Activated CD4-positive, CD25-positive, alpha-beta regulatory T cell treated with anti-CD3 and anti-CD28 coated beads, Interleukin-2, amount 50 U/mL, for 16 hours (primary cell): ENCODE measurements around the gene ADGRD1.
"Not testable (repeated sequence)": the region's sequence is repeated elsewhere in the genome, so short reads cannot be mapped to it uniquely, and the experiment has no call there.

Experiments
- DNase-seq: peaks from one replicate; pipeline ENCODE4 v3.0.0-alpha.2; 2020; ENCODE audit warnings: low read depth, low spot score

ADGRD1 gene

GRCh38 chr12:131055596-131056233 lies 102.0 kb downstream of the ADGRD1 start:
- DNase-seq, result no peak

DNA sequence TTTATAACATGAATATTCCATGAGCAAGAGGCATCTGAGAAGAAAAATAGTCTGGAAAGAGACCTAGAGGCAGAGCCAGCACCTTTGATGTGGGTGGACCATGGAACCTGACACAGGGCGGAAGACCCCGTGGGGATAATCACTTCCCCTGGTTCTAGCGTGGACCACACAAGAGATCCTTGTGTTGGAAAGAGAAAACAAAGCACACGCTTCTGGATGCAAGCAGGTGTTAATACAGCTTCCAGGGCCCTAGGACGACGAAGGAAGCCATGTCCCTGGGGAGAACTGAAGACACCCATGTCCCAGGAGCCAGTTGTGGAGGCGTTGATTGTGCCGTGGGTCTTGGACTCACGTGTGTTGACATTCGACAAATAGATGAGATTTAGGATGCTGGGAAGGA lies 102.9 kb downstream of the ADGRD1 start:
- no peak for DNase-seq

DNA sequence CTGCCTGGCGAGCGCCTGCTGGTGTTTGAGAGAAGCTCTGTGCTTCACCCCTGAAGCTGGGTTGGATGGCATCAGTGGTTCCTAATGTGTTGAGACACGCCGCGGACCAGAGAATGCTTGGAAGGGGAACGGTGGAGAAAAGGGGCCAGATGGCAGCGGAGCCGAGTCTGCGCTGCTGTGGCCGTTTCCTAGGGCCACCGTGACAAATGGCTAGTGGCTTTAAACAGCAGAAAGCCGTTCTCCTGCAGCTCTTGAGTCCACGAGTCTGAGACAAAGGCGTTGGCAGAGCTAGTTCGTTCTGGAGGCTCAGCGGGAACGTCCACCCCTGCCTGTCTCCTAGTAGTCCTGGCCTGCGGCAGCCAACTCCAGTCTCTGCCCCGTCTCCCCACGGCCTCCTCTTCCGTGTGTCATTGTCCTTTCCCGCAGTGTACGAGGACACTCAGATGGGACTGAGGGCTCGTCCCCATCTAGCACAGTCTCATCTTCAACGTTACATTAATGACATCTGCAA lies 103.6 kb downstream of the ADGRD1 start:
- no peak for DNase-seq

DNA sequence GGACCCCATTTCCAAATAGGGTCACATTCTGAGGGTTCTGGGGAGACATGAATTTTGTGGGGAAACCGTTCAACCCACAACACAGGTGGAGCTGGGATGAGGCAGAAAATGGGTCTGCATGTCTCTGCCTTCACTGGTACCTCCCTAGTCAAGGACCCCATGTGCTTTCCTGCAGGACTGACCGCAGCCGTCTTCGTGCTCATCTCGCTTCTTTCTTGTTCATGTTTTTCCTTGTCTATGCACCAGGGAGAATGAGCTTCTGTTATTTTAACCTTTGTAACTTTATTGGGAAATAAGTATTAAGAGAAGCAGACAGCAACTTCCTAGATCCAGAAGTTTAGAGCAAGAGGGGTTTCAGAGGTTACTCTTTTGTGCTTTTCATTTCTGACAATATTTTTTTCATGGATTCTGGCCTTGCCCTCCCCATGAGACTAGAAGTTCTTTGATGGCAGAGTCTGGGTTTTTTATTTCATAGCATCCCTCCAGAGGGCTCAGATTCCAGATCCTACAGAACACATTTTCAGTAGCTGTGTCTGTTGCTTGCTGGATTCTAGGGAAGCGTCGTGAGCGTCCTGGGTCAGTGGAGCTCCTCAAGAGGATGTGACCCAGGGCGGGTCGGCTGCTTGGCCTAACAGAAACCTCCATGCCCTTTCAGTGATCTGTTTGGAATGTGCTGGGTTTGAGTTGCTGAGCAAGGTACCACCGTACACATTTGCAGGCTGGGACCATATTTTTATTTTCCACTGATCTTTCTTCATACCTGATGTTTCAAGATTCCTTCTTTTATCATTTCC lies 104.2 kb downstream of the ADGRD1 start:
- no peak for DNase-seq

DNA sequence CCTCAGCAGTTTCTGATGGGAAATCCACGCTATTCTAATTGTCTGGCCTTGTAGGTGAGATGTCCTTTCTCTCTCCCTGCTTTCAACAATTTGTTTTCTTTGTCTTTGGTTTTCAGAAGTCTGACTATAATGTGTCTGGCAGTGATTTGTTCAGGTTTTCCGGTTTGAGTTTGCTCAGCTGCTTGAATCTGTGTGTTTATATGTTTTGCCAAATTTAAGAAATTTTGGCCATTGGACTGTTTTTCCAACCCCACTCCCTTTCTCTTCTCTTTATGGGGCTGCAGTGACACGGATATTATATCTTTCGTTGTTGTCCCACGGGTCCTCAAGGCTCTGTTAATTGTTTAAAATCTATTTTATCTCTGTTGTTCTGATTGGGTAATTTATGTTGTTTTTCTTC lies 105.0 kb downstream of the ADGRD1 start:
- DNase-seq, result no peak

DNA sequence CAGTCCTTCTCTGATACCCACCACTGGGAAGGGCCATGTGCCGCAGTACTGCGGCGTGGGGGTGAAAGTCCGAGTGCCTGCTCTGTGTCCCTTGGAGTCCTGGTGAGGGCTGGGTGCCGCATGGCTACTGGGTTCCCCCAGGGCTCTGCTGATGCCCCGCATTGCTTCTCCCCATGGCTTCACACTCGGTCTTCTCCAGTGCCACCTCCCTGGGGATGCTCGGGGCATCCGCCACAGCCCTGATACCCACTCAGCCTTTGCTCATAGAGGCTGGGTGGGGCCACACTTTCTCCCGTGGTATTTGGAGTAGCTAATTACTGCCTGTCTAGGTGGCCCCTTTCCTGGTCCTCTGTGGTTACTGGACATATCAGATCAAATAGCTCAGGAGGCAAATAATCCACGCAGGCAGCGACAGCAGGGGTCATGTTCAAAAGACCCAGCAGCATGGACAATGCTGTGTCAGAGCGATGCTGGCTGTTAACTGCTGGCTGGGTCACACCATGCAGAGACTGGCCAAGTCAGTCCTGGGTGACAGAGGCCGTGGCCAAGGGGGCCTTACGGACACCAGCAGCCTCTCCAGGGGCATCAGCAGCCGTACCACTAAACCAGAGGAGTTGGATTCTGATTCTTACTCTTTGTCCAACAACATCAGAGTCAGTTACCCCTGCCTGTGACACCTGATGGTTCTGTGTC lies 106.5 kb downstream of the ADGRD1 start:
- no peak for DNase-seq

DNA sequence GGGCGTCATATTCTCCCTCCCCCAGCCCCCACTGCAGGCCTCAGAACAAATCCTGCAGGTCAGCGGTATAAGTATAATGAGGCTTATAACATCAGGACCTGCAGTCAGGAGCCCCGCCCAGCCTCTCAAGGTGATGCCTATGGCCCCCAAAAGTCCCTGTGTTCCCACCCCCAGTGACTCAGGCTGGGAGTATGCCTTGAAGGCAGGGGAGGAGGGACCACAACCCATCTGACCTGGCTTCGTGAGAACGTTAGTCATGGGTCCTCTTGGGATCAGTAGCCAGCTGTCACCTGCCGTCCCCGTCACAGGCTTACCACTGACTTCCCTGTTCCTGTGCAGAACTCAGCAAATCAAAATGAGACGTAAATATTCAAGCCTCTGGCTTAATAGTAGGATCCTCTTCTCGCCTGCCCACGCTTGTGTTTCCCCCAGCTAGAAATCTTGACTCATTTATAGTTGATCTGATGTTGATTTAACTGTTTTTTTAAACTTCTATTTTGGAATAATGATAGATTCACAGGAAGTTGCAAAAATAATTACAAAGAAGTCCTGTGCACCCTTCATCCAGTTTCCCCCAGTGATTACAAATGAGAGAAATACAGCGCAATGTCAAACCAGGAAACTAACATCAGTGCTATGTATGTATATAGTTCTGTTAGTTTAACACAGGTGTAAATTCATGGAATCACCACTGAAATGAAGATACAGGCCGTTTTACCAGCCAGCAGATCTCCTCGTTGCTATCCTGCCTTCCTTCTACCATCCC lies 107.5 kb downstream of the ADGRD1 start:
- no peak for DNase-seq

GRCh38 chr12:131063413-131063812 lies 109.7 kb downstream of the ADGRD1 start:
- DNase-seq, result no peak

DNA sequence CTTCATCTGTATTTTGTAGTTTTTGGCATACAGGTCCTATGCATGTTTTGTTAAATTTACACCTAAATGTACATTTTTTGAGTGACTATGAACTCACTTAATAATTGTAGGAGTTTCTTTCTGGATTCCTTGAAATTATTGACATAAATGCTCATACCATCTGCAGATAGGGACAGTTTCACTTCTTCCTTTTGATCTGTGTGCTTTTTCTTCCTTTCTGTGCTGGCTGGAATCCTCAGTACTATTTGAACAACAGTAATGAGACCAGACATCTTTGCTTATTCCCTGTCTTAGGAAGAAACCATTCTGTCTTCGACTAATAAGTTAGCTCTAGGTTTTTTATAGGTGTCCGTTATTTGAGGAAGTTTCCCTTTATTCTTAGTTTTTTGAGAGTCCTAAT lies 110.3 kb downstream of the ADGRD1 start:
- no peak for DNase-seq

GRCh38 chr12:131065279-131065678 lies 111.6 kb downstream of the ADGRD1 start:
- no peak for DNase-seq

- DNase-seq, result no peak
These were observed 112.1 kb downstream of the ADGRD1 start for GRCh38 chr12:131065801-131066200.

GRCh38 chr12:131066207-131066885 lies 112.6 kb downstream of the ADGRD1 start:
- no peak for DNase-seq

- DNase-seq, result no peak
These were observed 113.3 kb downstream of the ADGRD1 start for GRCh38 chr12:131066886-131067490.

GRCh38 chr12:131067981-131068851 lies 114.5 kb downstream of the ADGRD1 start:
- DNase-seq, result no peak

DNA sequence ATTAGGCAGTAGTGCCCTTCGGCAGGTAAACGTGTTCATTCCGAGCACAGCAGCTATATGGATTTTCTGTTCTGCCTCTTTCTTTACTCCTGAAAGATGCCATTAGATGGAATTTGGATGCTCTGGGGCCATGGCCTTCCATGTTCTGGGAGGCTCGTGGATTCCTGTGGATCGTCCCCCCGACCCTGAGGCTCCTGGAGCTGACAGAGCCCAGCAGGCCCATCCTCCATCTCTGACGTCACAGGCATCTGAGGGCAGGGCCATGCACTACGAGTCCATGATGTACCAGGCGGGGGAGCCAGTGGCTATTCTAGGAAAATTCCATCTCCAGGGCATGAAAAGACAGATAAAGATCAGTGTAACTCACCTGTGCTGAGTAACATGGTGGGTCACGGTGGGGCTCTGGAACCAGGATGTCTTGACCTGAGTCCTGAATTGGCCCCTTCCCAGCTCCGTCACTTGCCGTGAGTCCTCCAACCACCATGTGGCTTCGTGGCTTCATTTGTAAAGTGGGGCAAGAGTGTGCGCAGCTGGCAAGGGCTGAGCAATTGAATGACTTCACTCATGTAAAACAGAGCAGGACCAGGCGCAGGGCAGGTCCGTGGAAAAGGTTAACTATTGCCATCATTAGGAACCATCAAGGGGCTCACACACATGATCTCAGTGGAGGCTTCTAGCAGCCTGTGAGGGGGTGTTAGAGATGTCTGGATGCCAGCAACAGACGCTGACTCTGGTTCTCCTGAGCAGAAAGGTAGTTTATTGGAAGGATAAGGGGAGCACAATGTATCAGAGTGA lies 115.4 kb downstream of the ADGRD1 start:
- DNase-seq, result not testable (repeated sequence)

GRCh38 chr12:131070136-131070535 lies 116.4 kb downstream of the ADGRD1 start:
- not testable (repeated sequence) for DNase-seq

GRCh38 chr12:131070668-131071067 lies 117.0 kb downstream of the ADGRD1 start:
- not testable (repeated sequence) for DNase-seq

- DNase-seq, result not testable (repeated sequence)
These were observed 117.6 kb downstream of the ADGRD1 start for GRCh38 chr12:131071234-131071820.
